NCI-H187 (cell line): ENCODE data around the gene AGTPBP1.
A peak's percentile ranks its signal among the peaks of the same experiment; 100 is the strongest.
"Not testable (repeated sequence)": the region's sequence is repeated elsewhere in the genome, so short reads cannot be mapped to it uniquely, and the experiment has no call there.

Experiments
- DNase-seq, 2 experiments: peaks; one replicate each; lab custom pipeline; 2025; lab: John Stamatoyannopoulos, UW

Gene AGTPBP1

GRCh38 chr9:85741875-85742596, at the start of gene AGTPBP1:
Gene AGTPBP1, minus strand, starts transcription at chr9:85741954. Its CDS starts 29,421 bp downstream, at chr9:85712533.
- DNase-seq = peak; percentile 84 to 85

- DNase-seq = not testable (repeated sequence)
These were observed 44.4 kb upstream of the AGTPBP1 start for GRCh38 chr9:85786116-85786515.

- not testable (repeated sequence) for DNase-seq
These were observed 32.1 kb upstream of the AGTPBP1 start for GRCh38 chr9:85773844-85774243.

GRCh38 chr9:85761802-85762201, 20.0 kb upstream of the AGTPBP1 start:
- not testable (repeated sequence) for DNase-seq

GRCh38 chr9:85757716-85758115, 16.0 kb upstream of the AGTPBP1 start:
- DNase-seq = not testable (repeated sequence)

GRCh38 chr9:85756216-85756615, 14.5 kb upstream of the AGTPBP1 start:
- not testable (repeated sequence) for DNase-seq

- DNase-seq = no peak
These were observed 4.6 kb upstream of the AGTPBP1 start for GRCh38 chr9:85746309-85746708.

- DNase-seq = no peak
These were observed 3.4 kb upstream of the AGTPBP1 start for GRCh38 chr9:85745203-85745602.

- no peak for DNase-seq
These were observed 2.7 kb upstream of the AGTPBP1 start for GRCh38 chr9:85744480-85744879.

- DNase-seq = no peak
These were observed 1.7 kb upstream of the AGTPBP1 start for GRCh38 chr9:85743275-85744128.

GRCh38 chr9:85742597-85742936, 813 bp upstream of the AGTPBP1 start:
- no peak for DNase-seq

- DNase-seq = no peak
These were observed 469 bp downstream of the AGTPBP1 start for GRCh38 chr9:85741095-85741874.

GRCh38 chr9:85740787-85741094, 1.0 kb downstream of the AGTPBP1 start:
- no peak for DNase-seq

GRCh38 chr9:85738509-85738908, 3.2 kb downstream of the AGTPBP1 start:
- DNase-seq = no peak

GRCh38 chr9:85737671-85738070, 4.1 kb downstream of the AGTPBP1 start:
- no peak for DNase-seq

- no peak for DNase-seq
These were observed 10.7 kb downstream of the AGTPBP1 start for GRCh38 chr9:85730916-85731630.

GRCh38 chr9:85729882-85730281, 11.9 kb downstream of the AGTPBP1 start:
- no peak for DNase-seq

GRCh38 chr9:85727500-85727899, 14.3 kb downstream of the AGTPBP1 start:
- no peak for DNase-seq

GRCh38 chr9:85726737-85727136, 15.0 kb downstream of the AGTPBP1 start:
- DNase-seq = no peak

- no peak for DNase-seq
These were observed 18.5 kb downstream of the AGTPBP1 start for GRCh38 chr9:85723215-85723614.

GRCh38 chr9:85719411-85719810, 22.3 kb downstream of the AGTPBP1 start:
- DNase-seq = not testable (repeated sequence)

- not testable (repeated sequence) for DNase-seq
These were observed 23.9 kb downstream of the AGTPBP1 start for GRCh38 chr9:85717818-85718217.
